Ovary (tissue), 3 donors: ENCODE measurements around the gene TMPRSS3.

Source experiments
- CTCF ChIP-seq, 3 donors: fragments of 450-650 bp in 2 of 3; fragments of 200-600 bp in 1 of 3; IDR thresholded peaks; one replicate each; pipeline versions ENCODE4 v1.5.1 to v1.8.0; 2016 to 2022; ENCODE audit warnings: antibody characterized with exemption in 3 of 3, mild to moderate bottlenecking in 1 of 3
- POLR2A ChIP-seq: fragments of 450-650 bp; IDR thresholded peaks from one replicate; pipeline ENCODE4 v1.6.1; 2017; ENCODE audit warnings: antibody characterized with exemption, mild to moderate bottlenecking, moderate library complexity
- donor health status: DM: no; HTN: no; CAD: no.

DNA sequence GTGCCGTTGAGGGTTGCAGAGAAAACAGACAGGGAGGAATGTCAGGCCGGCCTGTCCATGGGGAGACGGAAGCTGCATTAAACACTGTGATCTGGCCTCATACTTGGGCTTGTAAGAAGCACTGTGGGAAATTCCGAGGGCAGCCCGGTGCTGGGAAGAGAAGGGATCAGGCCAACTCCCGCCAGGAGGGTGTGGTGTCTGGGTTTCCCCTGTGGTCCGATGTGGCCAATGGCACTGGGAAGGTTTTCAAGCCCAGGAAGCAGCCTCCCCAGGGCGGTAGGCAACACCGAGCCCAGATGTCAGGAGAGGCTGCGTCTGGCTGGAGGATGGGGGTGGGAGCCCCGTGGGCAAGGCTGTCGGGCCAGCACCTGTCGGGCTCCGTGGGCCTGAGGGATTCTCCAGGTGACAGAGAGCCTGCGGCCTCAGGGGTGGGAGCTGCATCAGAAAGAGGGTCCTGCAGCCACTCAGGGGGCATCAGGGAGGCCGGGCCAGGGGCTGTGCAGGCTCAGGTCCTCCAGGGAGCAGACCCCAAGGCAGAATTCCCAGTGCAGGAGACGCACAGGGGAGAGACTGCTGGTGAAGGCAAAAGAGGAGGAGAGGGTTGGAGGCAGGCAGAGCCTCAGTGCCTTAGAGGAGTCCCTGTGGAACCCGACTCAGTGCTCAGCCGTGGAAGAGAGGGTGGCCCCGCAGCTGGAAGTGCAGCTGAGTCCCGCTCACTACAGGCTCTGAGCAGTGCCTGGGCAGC is 16.2 kb upstream of the TMPRSS3 start:
- TF ChIP-seq POLR2A (no peak), CTCF (IDR thresholded peaks at IDR 0.05) (no peak)
